ENCODE data around the gene UAP1L1.

Gene UAP1L1

DNA sequence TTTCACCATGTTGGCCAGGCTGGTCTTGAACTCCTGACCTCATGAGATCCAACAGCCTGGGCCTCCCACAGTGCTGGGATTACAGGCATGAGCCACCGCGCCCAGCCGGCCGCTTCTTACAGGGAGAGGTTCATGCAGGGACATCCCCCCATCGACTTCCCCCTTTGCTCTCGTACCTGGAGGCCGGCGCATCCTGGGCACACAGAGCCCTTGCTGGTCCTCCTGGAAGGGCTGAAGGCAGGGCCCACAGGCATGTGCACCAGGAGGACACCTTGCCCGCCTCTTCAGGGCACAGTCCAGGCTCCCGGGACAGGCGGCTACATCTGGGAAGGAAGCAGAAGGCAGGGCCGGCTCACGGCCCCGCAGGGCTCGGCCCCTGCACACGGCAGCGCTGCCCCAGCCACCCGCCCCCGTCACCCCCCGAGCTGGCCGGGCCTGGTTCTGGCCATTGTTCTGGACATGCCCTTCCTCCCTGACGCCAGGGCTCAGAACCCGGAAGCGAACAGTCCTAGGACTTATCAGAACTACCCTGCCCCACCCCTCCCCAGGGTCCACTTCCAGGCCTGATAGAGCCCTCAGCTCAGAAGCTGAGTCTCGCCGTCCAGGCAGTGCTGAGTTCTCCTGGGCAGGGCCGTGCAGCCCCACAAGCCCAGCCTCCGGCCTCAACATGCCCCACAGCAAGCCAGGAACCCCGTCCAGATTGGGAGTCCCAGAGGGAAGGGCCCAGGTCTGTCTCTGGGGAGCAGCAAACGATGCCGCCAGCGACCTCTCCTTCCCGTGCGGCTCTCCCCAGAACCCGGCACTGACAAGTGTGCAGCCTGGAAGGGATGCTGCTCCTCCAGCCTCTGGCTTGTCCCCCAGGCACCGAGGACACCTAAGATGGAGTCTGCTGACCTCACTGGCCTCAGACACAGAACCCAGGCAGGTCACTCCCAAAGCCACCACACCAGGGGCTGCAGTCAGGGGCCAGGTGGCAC, 34.3 kb upstream of the UAP1L1 start:
- DNase-seq = no peak

DNA sequence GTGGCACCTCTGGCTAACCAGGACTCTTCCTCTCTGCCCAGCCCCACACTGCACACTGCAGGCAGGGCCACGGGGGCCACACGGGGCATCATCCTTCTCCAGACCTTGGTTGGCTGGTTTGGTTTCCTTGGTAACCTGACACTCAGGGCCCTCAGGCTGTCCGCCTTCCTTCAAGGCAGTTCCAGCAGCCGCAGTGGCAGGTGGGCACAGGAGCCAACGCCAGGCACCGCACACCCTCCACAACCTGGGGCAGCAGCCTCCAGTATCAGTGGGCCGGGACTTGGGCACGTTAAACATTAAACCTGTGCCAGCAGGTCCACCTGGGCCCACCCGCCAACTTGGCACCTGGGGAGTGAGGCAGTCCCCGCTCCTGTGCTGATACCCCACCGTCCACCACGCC, 33.3 kb upstream of the UAP1L1 start:
- DNase-seq = no peak

DNA sequence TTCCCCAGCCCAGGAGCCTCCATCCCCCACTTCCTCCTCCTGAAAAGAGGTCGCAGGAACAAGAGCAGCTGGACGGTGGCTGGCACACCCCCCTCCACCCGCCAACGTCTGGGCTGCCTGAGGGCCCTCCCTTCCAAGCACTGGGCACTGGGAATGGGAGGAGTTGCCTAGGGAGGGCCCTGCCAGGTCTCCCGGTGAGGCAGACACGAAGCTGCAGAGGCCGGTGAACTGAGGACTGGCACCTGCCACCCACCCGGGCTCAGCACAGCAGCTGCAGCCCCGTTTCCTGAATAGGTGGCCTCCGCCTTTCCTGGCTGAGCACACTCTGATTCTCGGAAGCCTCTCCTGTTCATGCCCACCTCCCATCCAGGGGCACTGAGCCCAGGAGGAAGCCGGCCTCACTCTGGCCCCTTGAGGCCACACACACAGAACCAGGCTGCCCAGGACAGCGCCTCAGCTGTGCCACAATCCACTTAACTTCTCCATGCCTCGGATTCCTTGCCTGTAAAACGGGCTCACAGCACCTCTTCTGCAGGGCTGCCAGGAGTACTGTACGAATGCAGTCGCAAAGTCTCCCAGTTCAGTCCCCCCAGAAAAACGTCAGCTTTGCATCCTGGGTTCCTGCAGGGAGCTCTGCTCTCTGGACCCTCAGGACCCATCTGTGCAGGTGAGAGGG, 32.7 kb upstream of the UAP1L1 start:
- no peak for DNase-seq

GRCh38 chr9:137045294-137046087, 31.8 kb upstream of the UAP1L1 start:
- peak; percentile 35 for DNase-seq

DNA sequence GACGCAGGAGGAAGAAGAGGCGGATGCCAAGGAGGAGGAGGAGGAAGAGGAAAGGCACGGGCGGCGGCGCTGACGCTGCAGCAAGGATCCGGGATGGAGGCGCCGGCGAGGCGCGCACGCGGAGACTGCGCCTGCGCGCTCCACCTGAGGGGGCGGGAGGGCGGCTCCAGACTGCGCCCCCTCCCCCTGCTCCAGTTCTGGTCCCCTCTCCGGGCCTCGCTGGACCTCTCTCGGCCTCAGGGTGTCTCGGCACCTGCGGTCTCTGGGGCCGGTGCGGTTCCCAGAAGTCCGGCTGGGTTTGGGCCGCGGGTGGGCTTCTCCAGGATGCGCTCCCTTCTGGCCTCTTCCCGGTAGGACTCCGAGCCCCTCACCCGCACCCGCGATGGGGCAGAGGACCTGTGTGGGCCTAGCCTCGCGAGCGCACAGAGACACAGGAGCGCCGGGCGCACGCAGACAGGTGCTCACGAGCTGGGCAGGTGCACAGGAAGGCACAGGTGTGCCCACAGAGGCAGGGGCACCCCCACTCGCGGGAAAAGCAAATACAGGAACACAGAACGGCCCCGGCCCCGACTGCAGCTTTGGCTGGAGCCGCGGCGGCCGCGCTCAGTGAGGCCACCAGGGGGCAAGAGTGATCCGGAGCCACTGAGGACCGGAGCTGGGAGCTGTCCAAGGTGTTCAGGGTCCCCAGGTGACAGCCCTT, 31.1 kb upstream of the UAP1L1 start, which contains the start of gene NPDC1:
Gene NPDC1, minus strand, starts transcription at position 90 of the 700 bp plus-strand sequence. CDS start 188 bp downstream, outside the sequence.
- DNase-seq = peak; percentile 62

- DNase-seq = no peak
Observed at GRCh38 chr9:137048655-137049543, 28.4 kb upstream of the UAP1L1 start.

DNA sequence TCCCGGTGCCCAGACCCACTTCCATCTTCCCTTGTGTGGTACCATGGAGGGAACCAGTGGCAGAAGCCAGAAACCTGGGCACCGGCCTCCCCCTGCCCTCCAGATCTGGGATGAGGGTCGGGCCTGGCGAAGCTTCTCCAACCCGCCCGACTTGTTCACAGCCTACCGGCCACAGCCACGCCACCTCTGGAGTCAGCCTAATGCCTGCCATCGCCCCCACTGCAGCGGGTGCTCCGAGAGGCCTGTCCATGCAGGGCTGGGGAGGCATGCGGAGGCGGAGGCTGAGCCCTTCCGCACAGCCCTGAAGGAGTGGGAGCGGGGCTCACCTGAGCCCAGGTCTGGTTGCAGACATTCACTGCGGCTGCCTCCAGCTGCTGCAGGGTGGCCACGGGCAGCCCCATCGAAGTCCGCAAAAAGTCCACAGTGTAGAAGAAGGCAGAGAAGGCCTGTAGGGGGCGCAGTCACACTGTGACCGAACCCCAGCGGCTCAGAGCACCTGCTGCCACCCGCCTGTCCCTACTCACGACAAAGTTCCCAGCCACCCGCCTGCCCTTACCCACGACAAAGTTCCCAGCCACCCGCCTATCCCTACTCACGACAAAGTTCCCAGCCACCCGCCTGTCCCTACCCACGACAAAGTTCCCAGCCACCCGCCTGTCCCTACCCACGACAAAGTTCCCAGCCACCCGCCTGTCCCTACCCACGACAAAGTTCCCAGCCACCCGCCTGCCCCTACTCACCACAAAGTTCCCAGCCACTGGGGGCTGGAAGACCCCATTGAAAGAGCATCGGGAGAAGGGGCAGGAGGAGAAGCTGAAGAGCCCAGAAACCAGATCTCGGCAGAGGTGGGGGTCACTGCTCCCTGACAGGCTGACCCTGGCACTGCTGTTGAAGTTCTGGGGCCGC, 27.5 kb upstream of the UAP1L1 start:
- DNase-seq = peak; percentile 19

GRCh38 chr9:137050570-137050969, 26.7 kb upstream of the UAP1L1 start:
- DNase-seq = no peak

GRCh38 chr9:137051145-137051724, 26.1 kb upstream of the UAP1L1 start:
- no peak for DNase-seq

DNA sequence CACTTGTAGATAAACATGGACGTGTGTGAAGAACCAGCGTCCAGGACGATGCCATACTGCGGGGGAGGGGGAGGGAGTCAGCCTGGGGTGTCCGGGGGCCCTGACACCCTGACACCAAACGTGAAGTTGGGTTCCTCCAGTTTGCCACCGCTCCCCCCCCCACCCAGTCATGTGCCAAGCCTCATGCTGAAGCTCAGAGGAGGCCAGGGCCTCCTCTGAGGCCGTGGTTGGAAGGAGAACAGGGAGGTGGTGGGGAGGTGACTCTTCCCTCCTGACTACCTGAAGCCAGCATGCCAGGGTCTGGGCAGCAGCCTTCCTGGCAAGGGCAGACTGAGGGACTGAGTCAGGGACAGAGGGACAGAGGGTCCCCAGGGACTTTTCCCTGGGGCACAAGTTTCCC, 25.0 kb upstream of the UAP1L1 start:
- no peak for DNase-seq

DNA sequence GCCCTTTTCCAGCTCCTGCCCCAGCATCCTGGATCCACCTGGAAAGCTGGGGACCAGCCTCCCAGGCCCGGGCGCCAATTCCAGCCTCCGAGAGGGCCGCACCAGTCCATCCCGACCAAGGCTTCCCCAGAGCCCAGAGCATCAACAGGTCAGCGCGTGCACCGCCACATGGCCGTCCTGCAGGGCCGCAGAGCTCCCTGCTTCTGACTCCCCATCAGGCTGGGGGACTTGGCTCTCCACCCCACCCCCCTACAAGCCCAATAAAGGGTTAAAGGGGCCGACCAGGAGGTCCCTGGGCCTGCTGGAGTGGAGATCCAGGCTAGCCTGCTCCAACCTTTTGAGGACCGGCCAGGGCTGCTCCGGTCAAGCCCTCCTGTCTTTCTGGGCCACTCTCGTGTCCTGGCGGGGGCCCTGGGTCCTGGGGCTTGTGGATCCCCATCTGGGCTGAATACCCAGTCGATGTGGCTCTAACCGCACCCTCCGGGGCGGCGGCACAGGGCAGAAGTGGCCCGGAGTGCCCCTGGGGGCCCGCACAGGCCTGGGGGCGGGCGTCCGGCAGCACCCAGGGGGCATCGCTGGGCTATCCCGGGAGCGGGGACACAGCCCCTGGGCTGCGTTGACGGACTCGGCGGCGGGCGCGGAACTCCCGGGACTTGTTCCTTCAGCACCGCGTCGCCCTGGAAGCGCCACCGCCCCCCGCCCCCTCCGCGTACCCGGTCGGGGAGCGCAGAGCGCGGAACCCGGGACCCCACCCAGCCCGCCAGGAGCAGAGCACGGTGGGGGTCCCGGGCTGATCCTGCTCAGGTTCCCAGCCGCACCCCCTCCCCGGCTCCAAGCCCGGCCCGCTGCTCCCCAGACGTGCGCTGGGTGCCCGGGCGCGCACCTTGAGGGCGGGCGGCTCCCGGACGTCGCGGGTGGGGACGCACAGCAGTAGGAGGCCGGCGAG, 24.0 kb upstream of the UAP1L1 start:
- DNase-seq = no peak

GRCh38 chr9:137053944-137054931, 23.1 kb upstream of the UAP1L1 start, which contains the start of gene ENTPD2:
TSS of gene ENTPD2 (minus strand) at chr9:137054061. CDS start at chr9:137053997, 64 bp downstream.
- DNase-seq = no peak

- DNase-seq = no peak
Observed at GRCh38 chr9:137054932-137055384, 22.4 kb upstream of the UAP1L1 start.

GRCh38 chr9:137055385-137056364, 21.6 kb upstream of the UAP1L1 start:
- peak; percentile 24 for DNase-seq

DNA sequence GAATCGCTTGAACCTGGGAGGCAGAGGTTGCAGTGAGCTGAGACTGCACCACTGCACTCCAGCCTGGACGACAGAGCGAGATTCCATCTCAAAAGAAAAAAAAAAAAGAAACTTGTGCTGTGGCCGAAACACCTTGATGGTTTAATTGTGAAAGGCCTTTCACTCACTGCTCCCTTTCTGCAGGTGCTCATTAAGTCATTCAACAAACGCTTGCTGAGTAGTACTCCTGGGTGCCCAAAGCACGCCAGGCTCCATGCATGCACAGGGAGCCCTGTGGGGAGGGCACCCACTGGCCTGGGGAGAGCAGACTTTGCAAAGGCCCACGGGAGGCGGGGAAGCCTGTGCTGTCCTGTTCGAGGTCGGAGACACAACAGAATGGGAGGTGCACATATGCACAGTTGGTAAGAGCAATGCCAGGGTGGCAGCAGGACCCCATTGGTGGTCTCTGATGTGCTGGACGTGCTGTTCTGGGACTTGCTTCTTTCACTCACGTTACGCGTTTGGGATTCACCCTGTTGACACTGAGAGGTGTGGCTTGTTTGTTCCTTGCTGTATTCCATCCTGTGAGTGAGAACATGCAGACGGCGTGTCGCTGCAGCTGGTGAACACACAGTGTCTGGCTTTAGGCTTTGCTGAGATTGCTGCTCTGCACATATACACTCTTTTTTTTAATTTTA, 20.4 kb upstream of the UAP1L1 start:
- DNase-seq = no peak

Measured in fibroblast of skin of right biceps (primary cell).